Gastrocnemius medialis (tissue), 4 donors: ENCODE measurements around the gene RDH16.

ENCODE experiments used
- CTCF ChIP-seq, 5 experiments: fragments of 450-650 bp in 3 of 5; fragments of 200-600 bp in 2 of 5; sonication (generic) in 2 of 5; IDR thresholded peaks in 4 of 5; conservative IDR thresholded peaks in 1 of 5; 1 replicate in 4 of 5; 2 replicates in 1 of 5; pipeline ENCODE4 v1.5.1; 2016 to 2019; ENCODE audit warnings: antibody characterized with exemption in 5 of 5, mild to moderate bottlenecking in 3 of 5, moderate library complexity in 3 of 5
- POLR2A ChIP-seq, 2 donors: fragments of 450-650 bp; IDR thresholded peaks; one replicate each; pipeline ENCODE4 v1.6.1; 2017; ENCODE audit warnings: antibody characterized with exemption in 2 of 2, mild to moderate bottlenecking in 2 of 2, moderate library complexity in 2 of 2

DNA sequence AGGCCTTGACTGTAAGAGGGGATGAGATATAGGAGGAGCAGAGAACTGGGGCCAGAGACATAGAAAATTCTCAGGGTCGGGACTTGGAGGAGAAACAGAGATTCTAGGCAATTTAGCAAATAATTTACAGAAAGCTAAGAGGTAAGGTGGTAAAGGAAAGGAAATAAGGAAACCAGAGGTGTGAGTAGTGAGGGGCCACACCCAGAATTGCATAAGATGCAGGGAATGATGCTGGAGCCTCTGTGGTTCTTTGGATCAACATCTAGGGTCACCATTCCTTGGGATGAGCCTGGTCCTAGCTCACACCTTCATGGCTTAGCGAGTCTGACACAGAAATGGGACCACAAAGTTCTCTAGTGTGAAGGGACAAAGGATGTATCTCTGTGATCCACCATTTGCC, 22.3 kb downstream of the RDH16 start:
- TF ChIP-seq CTCF (IDR thresholded peaks at IDR 0.05 in 4 of 5, conservative IDR thresholded peaks at IDR 0.05 in 1 of 5) (no peak), POLR2A (IDR thresholded peaks at IDR 0.05) (no peak)
